ENCODE data around the gene MCM5.

GRCh38 chr22:35418731-35419130, 18.8 kb downstream of the MCM5 start:
- TF ChIP-seq POLR2AphosphoS5 (IDR thresholded peaks at IDR 0.05; ENCODE audit: low read depth, low read length) = no peak
- TF ChIP-seq POLR2A (IDR thresholded peaks at IDR 0.05; ENCODE audit: low read depth, low read length) = no peak
- TF ChIP-seq TAF1 (IDR thresholded peaks at IDR 0.05; ENCODE audit: borderline replicate concordance, low read depth, low read length) = no peak
